Measurements from ENCODE around the gene KRTAP5-3. TPM values are rescaled to one million over a fixed set of nuclear protein-coding genes. Genes with fewer than 3 reads are reported as not detected.
"Not testable (repeated sequence)": the region's sequence is repeated elsewhere in the genome, so short reads cannot be mapped to it uniquely, and the experiment has no call there.

Gene KRTAP5-3
- total RNA-seq, 4 donors from 2014 or later: not detected

DNA sequence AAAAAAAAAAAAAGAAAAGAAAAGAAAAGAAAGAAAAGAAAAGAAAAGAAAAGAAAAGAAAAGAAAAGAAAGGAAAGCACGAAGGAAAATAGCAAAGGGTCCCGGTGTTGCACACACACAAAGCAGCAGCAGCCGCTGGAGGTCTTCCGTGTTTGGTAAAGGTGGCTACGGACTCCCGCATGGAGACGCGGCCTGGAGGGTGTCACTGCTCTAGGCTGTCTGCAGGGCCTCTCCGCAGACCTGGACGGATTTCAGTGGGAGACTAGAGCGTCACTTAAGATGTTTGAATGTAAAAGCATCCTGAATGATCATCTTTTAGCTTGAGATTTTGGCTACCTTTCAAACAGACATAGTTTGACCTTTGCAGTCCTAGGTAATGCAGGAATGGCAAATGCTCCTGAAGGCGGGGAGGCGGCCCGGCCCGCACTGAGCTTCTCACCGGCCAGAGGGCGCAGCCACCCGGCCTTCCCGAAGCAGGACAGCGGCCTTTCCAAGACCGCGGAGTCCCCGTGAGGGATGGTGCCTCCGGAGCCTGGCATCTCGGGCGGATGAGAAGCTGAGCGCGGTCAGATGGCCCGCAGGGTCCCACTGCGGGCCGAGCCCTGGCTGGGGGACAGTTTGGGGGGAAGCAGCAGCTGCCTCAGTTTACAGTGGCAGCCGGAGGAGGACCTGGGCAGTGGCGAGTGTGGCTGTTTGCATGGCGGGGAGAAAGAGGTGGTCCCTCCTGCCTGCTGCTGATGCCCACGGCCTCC lies 39.8 kb upstream of the KRTAP5-3 start:
- no peak for DNase-seq
- WGBS, 2 donors (ENCODE audit: low coverage in 1 of 2): 89 to 92% methylated on average over 10 to 35 of the region's 35 CpGs

GRCh38 chr11:1646540-1646939 lies 38.3 kb upstream of the KRTAP5-3 start:
- H3K4me1 ChIP-seq; DNase-seq; H3K4me3 ChIP-seq; in situ Hi-C loops (cut with MboI; ENCODE audit: low pct_ligation_motif_present in 1 of 4, low pct_unique_long_range_greater_than_20kb in 1 of 4, low sequenced_read_pairs in 3 of 4); H3K9me3 ChIP-seq; intact Hi-C loops (cut with DNase I; ENCODE audit: low total_unique reads); H3K27me3 ChIP-seq; H3K27ac ChIP-seq; H3K36me3 ChIP-seq: not testable (repeated sequence)
- WGBS, 2 donors (ENCODE audit: low coverage in 1 of 2): 75 to 87% methylated on average over 4 to 10 of the region's 10 CpGs

More for the DNA sequence above, 39.8 kb upstream of the KRTAP5-3 start:
- peaks cover 0 to 3% (median 0%) of the 10 kb centered on the region in 4 donors for H3K4me1 ChIP-seq
- H3K27ac ChIP-seq: no peak overlapping the region
- in situ Hi-C loops (cut with MboI; ENCODE audit: low pct_ligation_motif_present in 1 of 4, low pct_unique_long_range_greater_than_20kb in 1 of 4, low sequenced_read_pairs in 3 of 4): no loop called here
- TF ChIP-seq POLR2AphosphoS5 (IDR thresholded peaks at IDR 0.05) (no peak), POLR2A (IDR thresholded peaks at IDR 0.05) (no peak), EP300 (IDR thresholded peaks at IDR 0.05; ENCODE audit: low read depth) (no peak)
- TF ChIP-seq, protein P1, sequence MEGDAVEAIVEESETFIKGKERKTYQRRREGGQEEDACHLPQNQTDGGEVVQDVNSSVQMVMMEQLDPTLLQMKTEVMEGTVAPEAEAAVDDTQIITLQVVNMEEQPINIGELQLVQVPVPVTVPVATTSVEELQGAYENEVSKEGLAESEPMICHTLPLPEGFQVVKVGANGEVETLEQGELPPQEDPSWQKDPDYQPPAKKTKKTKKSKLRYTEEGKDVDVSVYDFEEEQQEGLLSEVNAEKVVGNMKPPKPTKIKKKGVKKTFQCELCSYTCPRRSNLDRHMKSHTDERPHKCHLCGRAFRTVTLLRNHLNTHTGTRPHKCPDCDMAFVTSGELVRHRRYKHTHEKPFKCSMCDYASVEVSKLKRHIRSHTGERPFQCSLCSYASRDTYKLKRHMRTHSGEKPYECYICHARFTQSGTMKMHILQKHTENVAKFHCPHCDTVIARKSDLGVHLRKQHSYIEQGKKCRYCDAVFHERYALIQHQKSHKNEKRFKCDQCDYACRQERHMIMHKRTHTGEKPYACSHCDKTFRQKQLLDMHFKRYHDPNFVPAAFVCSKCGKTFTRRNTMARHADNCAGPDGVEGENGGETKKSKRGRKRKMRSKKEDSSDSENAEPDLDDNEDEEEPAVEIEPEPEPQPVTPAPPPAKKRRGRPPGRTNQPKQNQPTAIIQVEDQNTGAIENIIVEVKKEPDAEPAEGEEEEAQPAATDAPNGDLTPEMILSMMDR (IDR thresholded peaks at IDR 0.05): no peak
- intact Hi-C loops (cut with DNase I; ENCODE audit: low total_unique reads): no loop called here
- no peaks in the 10 kb centered on the region for H3K36me3 ChIP-seq
- peaks cover 8% of the 10 kb centered on the region for H3K27me3 ChIP-seq
- no peaks in the 10 kb centered on the region for H3K9me3 ChIP-seq
- H3K4me3 ChIP-seq: no peak overlapping the region

GRCh38 chr11:1645357-1645821 lies 37.1 kb upstream of the KRTAP5-3 start:
- H3K27me3 ChIP-seq: peaks cover 6% of the 10 kb centered on the region
- H3K27ac ChIP-seq: no peak overlapping the region
- no peaks in the 10 kb centered on the region for H3K9me3 ChIP-seq
- in situ Hi-C loops (cut with MboI; ENCODE audit: low pct_ligation_motif_present in 1 of 4, low pct_unique_long_range_greater_than_20kb in 1 of 4, low sequenced_read_pairs in 3 of 4) (no loop called here), intact Hi-C loops (cut with DNase I; ENCODE audit: low total_unique reads) (no loop called here)
- WGBS, 2 donors (ENCODE audit: low coverage in 1 of 2): 67% methylated on average over 12 of the region's 12 CpGs; no CpG with 5 or more reads in 1 of the 2 donors
- no peak overlapping the region for H3K4me3 ChIP-seq
- TF ChIP-seq, protein P1 (IDR thresholded peaks at IDR 0.05): no peak
- TF ChIP-seq EP300 (IDR thresholded peaks at IDR 0.05; ENCODE audit: low read depth) (no peak), POLR2AphosphoS5 (IDR thresholded peaks at IDR 0.05) (no peak), POLR2A (IDR thresholded peaks at IDR 0.05) (no peak)
- H3K36me3 ChIP-seq: no peaks in the 10 kb centered on the region
- DNase-seq: no peak
- no peaks in the 10 kb centered on the region for H3K4me1 ChIP-seq

GRCh38 chr11:1644601-1645356 lies 36.5 kb upstream of the KRTAP5-3 start:
- intact Hi-C loops (cut with DNase I; ENCODE audit: low total_unique reads) (no loop called here), in situ Hi-C loops (cut with MboI; ENCODE audit: low pct_ligation_motif_present in 1 of 4, low pct_unique_long_range_greater_than_20kb in 1 of 4, low sequenced_read_pairs in 3 of 4) (no loop called here)

More at GRCh38 chr11:1644601-1645356, 36.5 kb upstream of the KRTAP5-3 start:
- Histone ChIP-seq H3K4me1 (peaks cover 0 to 5% (median 3%) of the 10 kb centered on the region in 4 donors), H3K27ac (no peak overlapping the region), H3K4me3 (no peak overlapping the region), H3K27me3 (peaks cover 11% of the 10 kb centered on the region), H3K36me3 (no peaks in the 10 kb centered on the region), H3K9me3 (no peaks in the 10 kb centered on the region)
- WGBS, 2 donors (ENCODE audit: low coverage in 1 of 2): 50 to 79% methylated on average over 1 to 20 of the region's 20 CpGs
- no peak for DNase-seq
- no peak for TF ChIP-seq EP300 (IDR thresholded peaks at IDR 0.05; ENCODE audit: low read depth)
- no peak for TF ChIP-seq POLR2A (IDR thresholded peaks at IDR 0.05)
- TF ChIP-seq POLR2AphosphoS5 (IDR thresholded peaks at IDR 0.05): no peak
- TF ChIP-seq, protein P1 (IDR thresholded peaks at IDR 0.05): no peak
